Spleen (tissue), 11 donors: ENCODE results near the gene TYMP. TPM values are rescaled to one million over a fixed set of nuclear protein-coding genes. Genes with fewer than 3 reads are reported as not detected.
A peak's percentile ranks its signal among the peaks of the same experiment; 100 is the strongest.

Experiments
- DNase-seq: peaks from one replicate; pipeline ENCODE4 v3.0.0-alpha.2; 2020
- H3K27ac ChIP-seq, 8 donors: fragments of 200-600 bp; sonication (generic) in 7 of 8; 1 replicate in 4 of 8; 2 replicates in 4 of 8; pipeline versions ENCODE4 v1.5.0 to v1.8.0; 2016 to 2021; ENCODE audit warnings: inconsistent platforms in 4 of 8, mild to moderate bottlenecking in 4 of 8, moderate library complexity in 1 of 8
- H3K27me3 ChIP-seq, 7 donors: fragments of 200-600 bp; sonication (generic) in 6 of 7; replicated peaks in 1 of 7; 1 replicate in 4 of 7; 2 replicates in 3 of 7; pipeline versions ENCODE4 v1.5.0 to v1.8.0; 2016 to 2021; ENCODE audit warnings: inconsistent platforms in 3 of 7, mild to moderate bottlenecking in 1 of 7
- H3K36me3 ChIP-seq, 6 donors: fragments of 200-600 bp; sonication (generic) in 5 of 6; 1 replicate in 4 of 6; 2 replicates in 2 of 6; pipeline versions ENCODE4 v1.5.0 to v1.8.0; 2016 to 2021; ENCODE audit warnings: inconsistent platforms in 2 of 6
- H3K4me1 ChIP-seq, 6 donors: fragments of 200-600 bp; sonication (generic) in 5 of 6; 1 replicate in 3 of 6; 2 replicates in 3 of 6; pipeline versions ENCODE4 v1.5.0 to v1.8.0; 2016 to 2021; ENCODE audit warnings: inconsistent platforms in 3 of 6
- H3K4me3 ChIP-seq, 8 donors: fragments of 200-600 bp; sonication (generic) in 7 of 8; 1 replicate in 4 of 8; 2 replicates in 4 of 8; pipeline versions ENCODE4 v1.5.0 to v1.8.0; 2016 to 2021; ENCODE audit warnings: inconsistent platforms in 4 of 8, mild to moderate bottlenecking in 4 of 8, moderate library complexity in 2 of 8
- H3K9me3 ChIP-seq, 8 donors: fragments of 200-600 bp; sonication (generic) in 7 of 8; 1 replicate in 4 of 8; 2 replicates in 4 of 8; pipeline versions ENCODE4 v1.5.0 to v1.8.0; 2016 to 2021; ENCODE audit warnings: inconsistent platforms in 4 of 8
- POLR2A ChIP-seq, 3 donors: fragments of 450-650 bp; IDR thresholded peaks; one replicate each; pipeline ENCODE4 v1.5.1; 2017; ENCODE audit warnings: antibody characterized with exemption in 3 of 3, mild to moderate bottlenecking in 1 of 3
- POLR2AphosphoS5 ChIP-seq, 3 donors: sonication (generic); formaldehyde crosslinking; IDR thresholded peaks; one replicate each; pipeline ENCODE4 v1.5.1; 2017; ENCODE audit warnings: antibody characterized with exemption in 3 of 3
- WGBS, 5 donors: extraction: QIAGEN DNeasy Blood & Tissue Kit in 3 of 5; methylation state at CpG; one replicate each; pipeline versions ENCODE4 v1.1.5 to v1.1.7; 2013 to 2018; 5-methylcytosine and 5-hydroxymethylcytosine counted together
- intact Hi-C: fragments of 100-400 bp; cut with DNase I; formaldehyde crosslinking; loops from one replicate; pipeline ENCODE4 v1.15.0; 2023; ENCODE audit warnings: low total_unique reads
- polyA plus RNA-seq, 3 donors: library from polyadenylated mRNA; stranded (reverse); fragments of 200-250 nt; gene quantifications; one replicate each; pipeline ENCODE4 v1.2.1, GENCODE V29; 2013
- total RNA-seq, 7 donors: library from RNA; depleted of rRNA in 3 of 7; stranded (reverse); fragments of >200 nt in 3 of 7; fragmentation: NEBNext Ultra II Directional in 4 of 7; extraction: Animal tissue kit (Norgen Biotek cat#: 25700) in 4 of 7; gene quantifications; one replicate each; pipeline versions ENCODE4 v1.1.0 to v1.2.1, GENCODE V29; 2016 to 2021
- TF ChIP-seq, protein P1 (sequence below), 11 experiments: fragments of 200-600 bp in 7 of 11; fragments of 450-650 bp in 4 of 11; sonication (generic) in 4 of 11; IDR thresholded peaks in 8 of 11; conservative IDR thresholded peaks in 3 of 11; 1 replicate in 7 of 11; 2 replicates in 4 of 11; pipeline versions ENCODE4 v1.4.0 to v1.8.0; 2016 to 2021; ENCODE audit warnings: antibody characterized with exemption in 11 of 11, inconsistent platforms in 4 of 11, mild to moderate bottlenecking in 1 of 11
- donor health status: healthy with polysubstance abuse.
- donor health status: DM: no; HTN: no; CAD: no; lungs with moderate emphysema.
- donor health status: DM: no; HTN: no; CAD: no.
- donor health status: Bipolar disorder and iron deficiency.
- donor health status: healthy.
- donor health status: DM: no; HTN: no; CAD: no.
- donor health status: DM: yes; HTN: yes; CAD: no.

TYMP gene
- total and polyA plus RNA-seq, 10 donors: 73.7 to 284 (median 145) TPM

DNA sequence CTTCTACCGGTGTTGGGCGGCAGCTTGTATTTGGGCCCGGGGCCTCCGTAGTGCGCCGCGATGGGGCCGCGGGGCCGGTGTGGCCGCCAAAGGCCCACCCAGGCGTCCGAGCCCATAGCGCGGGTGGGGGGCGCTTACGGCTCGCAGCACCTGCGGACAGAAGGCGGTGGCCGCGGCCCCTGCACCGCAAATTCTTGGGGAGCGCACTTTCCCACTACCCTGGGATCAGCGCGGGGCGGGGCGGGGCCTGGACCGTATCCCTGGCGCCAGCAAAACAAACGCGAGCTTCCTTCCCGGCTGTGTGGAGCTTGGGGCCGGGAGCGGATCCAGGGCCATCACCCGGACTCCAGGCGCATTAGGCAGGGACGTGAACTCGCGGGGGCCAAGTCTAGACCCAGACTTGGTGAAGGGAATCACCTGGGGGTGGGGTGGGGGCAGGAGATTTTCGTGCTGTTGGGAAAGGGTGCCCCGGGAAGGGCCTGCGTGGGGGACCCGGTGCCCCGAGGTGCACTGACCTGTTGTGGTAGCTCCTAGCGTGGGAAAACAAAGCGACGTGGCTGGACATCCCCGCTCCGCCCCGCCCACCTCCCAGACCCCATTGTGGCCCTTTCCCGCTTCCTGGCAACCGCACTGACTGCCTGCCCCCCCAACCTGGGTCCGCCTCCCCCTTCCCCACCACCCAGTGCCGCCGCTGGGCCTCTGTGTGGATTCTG lies 2.3 kb upstream of the TYMP start:
- Histone ChIP-seq H3K4me1 (peaks cover 13 to 99% (median 70%) of the 10 kb centered on the region in 6 donors), H3K27me3 (no peaks in the 10 kb centered on the region), H3K36me3 (peaks cover 0 to 18% (median 0%) of the 10 kb centered on the region in 6 donors), H3K9me3 (no peaks in the 10 kb centered on the region), H3K27ac (peak overlapping the region; percentile 97 to 100 (median 99)), H3K4me3 (peak overlapping the region; percentile 50 to 97 (median 64))
- 3 to 4% (median 4%) methylated on average over 46 to 56 of the region's 56 CpGs for whole genome bisulfite sequencing, 5 donors
- peak; percentile 92 for DNase-seq
- TF ChIP-seq POLR2A (IDR thresholded peaks at IDR 0.05) (peak in 1 of 3 donors; percentile 1), POLR2AphosphoS5 (IDR thresholded peaks at IDR 0.05) (peak; percentile 55 to 72 (median 63))
- TF ChIP-seq, protein P1, sequence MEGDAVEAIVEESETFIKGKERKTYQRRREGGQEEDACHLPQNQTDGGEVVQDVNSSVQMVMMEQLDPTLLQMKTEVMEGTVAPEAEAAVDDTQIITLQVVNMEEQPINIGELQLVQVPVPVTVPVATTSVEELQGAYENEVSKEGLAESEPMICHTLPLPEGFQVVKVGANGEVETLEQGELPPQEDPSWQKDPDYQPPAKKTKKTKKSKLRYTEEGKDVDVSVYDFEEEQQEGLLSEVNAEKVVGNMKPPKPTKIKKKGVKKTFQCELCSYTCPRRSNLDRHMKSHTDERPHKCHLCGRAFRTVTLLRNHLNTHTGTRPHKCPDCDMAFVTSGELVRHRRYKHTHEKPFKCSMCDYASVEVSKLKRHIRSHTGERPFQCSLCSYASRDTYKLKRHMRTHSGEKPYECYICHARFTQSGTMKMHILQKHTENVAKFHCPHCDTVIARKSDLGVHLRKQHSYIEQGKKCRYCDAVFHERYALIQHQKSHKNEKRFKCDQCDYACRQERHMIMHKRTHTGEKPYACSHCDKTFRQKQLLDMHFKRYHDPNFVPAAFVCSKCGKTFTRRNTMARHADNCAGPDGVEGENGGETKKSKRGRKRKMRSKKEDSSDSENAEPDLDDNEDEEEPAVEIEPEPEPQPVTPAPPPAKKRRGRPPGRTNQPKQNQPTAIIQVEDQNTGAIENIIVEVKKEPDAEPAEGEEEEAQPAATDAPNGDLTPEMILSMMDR (IDR thresholded peaks at IDR 0.05 in 8 of 11, conservative IDR thresholded peaks at IDR 0.05 in 3 of 11): no peak
- intact Hi-C loops: no loop called here

DNA sequence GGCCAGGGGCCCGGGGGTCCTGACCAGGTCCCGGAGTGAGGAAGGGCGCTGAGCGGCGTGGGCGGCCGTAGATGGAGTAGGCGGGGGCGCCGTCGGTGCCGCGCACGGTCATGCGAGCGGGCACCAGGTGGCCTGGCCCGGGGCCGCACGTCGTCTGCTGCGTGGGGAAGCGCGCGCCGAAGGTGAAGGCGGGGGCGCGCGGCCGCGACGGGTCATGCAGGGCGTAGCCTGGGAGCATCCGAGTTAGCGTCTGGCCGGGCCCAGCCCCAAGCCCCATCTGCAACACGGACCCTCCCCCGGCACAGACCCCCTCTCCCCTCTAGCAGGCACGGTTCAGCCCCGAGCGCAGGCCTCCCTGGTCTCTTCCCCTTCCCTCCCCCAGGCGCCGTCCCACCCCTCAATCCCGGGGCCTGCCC lies 1.7 kb upstream of the TYMP start:
- peaks cover 19 to 99% (median 75%) of the 10 kb centered on the region in 6 donors for H3K4me1 ChIP-seq
- WGBS, 5 donors: 0 to 3% (median 1%) methylated on average over 14 to 44 of the region's 44 CpGs
- peak overlapping the region; percentile 50 to 97 (median 64) for H3K4me3 ChIP-seq
- H3K27me3 ChIP-seq: no peaks in the 10 kb centered on the region
- no peaks in the 10 kb centered on the region for H3K9me3 ChIP-seq
- peak; percentile 96 for DNase-seq
- intact Hi-C loops: no loop called here
- peak overlapping the region; percentile 97 to 100 (median 99) for H3K27ac ChIP-seq
- TF ChIP-seq, protein P1 (IDR thresholded peaks at IDR 0.05 in 8 of 11, conservative IDR thresholded peaks at IDR 0.05 in 3 of 11): peak in 1 of 11 experiments; percentile 34
- TF ChIP-seq POLR2AphosphoS5 (IDR thresholded peaks at IDR 0.05) (peak; percentile 84 to 87 (median 85)), POLR2A (IDR thresholded peaks at IDR 0.05) (peak; percentile 53 to 66 (median 65))
- peaks cover 0 to 18% (median 0%) of the 10 kb centered on the region in 6 donors for H3K36me3 ChIP-seq

DNA sequence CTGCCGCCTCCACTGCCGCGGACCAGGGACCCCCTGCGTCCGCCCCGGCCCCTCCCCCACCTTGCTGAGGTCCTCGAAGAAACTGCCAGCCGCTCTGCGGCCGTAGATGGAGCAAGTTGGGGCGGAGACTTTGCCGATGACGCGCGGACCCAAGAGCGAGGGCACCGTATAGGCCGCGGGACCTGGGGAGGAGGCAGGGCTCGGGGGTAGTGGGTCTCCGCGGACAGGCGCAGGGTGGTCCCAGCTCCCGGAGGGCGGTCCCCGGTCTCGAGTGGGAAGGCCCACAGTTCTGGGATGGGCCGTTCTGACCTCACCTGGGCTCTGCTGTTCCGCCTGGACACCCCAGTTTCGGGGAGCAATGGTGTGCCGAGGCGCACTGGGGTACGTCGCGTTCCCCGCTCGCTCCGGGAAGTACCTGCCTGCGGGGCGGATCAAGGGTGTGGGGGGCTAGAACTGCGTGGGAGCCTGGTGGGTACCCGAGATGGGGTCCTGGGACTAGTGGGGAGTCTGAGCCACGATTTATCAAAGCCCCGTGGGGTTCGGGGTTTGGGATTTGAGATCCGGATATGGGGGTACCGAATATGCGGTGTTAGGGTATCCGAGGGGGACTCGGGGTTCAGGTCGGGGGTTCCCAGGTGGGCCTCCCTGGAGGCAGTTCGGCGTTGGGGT lies 1.2 kb upstream of the TYMP start:
- TF ChIP-seq POLR2A (IDR thresholded peaks at IDR 0.05): peak; percentile 78 to 88 (median 81)
- peak; percentile 93 to 96 (median 95) for TF ChIP-seq POLR2AphosphoS5 (IDR thresholded peaks at IDR 0.05)
- TF ChIP-seq, protein P1 (IDR thresholded peaks at IDR 0.05 in 8 of 11, conservative IDR thresholded peaks at IDR 0.05 in 3 of 11): peak in 1 of 11 experiments; percentile 17
- 2 to 5% (median 3%) methylated on average over 42 to 53 of the region's 53 CpGs for WGBS, 5 donors
- Histone ChIP-seq H3K4me1 (peaks cover 20 to 99% (median 79%) of the 10 kb centered on the region in 6 donors), H3K27me3 (no peaks in the 10 kb centered on the region), H3K36me3 (peaks cover 0 to 18% (median 0%) of the 10 kb centered on the region in 6 donors), H3K27ac (peak overlapping the region; percentile 97 to 100 (median 99)), H3K9me3 (no peaks in the 10 kb centered on the region), H3K4me3 (peak overlapping the region; percentile 50 to 97 (median 64))
- intact Hi-C loops: no loop called here
- peak; percentile 98 for DNase-seq

DNA sequence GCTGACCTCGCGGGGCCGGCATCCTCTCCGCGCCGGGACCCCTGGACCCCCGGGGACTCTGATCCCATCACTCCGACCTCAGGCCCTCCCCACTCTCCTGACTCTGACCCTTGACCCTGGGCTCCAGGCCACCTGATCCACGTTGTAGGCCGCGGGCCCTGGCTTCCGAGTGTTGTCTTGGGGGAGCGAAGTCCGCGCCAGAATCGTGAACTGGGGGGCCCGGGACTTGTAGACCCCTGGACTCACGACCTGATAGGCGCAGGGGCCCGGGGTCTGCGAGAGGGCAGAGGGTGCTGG lies 716 bp upstream of the TYMP start:
- 1 to 2% (median 1%) methylated on average over 14 to 21 of the region's 21 CpGs for WGBS, 5 donors
- Histone ChIP-seq H3K27ac (peak overlapping the region; percentile 97 to 100 (median 99)), H3K9me3 (no peaks in the 10 kb centered on the region), H3K36me3 (peaks cover 0 to 18% (median 0%) of the 10 kb centered on the region in 6 donors), H3K27me3 (no peaks in the 10 kb centered on the region), H3K4me3 (peak overlapping the region; percentile 50 to 97 (median 64)), H3K4me1 (peaks cover 20 to 98% (median 77%) of the 10 kb centered on the region in 6 donors)
- intact Hi-C loops: no loop called here
- no peak for DNase-seq
- TF ChIP-seq POLR2A (IDR thresholded peaks at IDR 0.05): no peak
- TF ChIP-seq POLR2AphosphoS5 (IDR thresholded peaks at IDR 0.05): no peak
- TF ChIP-seq, protein P1 (IDR thresholded peaks at IDR 0.05 in 8 of 11, conservative IDR thresholded peaks at IDR 0.05 in 3 of 11): no peak
